NCI-H1694 treated with DMSO at 0.1 percent for 48 hours (cell line): ENCODE measurements around the gene SLCO3A1.

ENCODE experiments used
- DNase-seq: peaks from one replicate; lab custom pipeline; 2025; lab: John Stamatoyannopoulos, UW

The SLCO3A1 gene

DNA sequence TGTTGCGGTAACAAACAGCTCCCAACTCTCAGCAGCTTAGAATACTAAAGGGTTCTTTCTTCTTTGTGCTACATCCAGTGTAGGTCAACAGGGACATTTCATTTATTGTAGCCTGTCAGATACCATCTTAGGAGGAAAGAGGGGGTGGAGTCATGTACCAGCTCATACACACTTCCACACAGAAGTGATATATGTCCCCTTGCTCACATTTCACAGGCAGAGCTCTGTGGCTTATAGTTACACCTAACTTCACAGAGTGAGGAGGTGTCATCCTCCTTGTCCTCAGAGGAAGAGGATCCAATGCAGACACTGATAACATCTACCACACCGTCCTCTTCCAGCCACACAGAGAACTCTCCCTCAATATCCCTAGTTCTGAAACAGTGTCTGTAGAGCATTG is 247.2 kb downstream of the SLCO3A1 start:
- no peak for DNase-seq

DNA sequence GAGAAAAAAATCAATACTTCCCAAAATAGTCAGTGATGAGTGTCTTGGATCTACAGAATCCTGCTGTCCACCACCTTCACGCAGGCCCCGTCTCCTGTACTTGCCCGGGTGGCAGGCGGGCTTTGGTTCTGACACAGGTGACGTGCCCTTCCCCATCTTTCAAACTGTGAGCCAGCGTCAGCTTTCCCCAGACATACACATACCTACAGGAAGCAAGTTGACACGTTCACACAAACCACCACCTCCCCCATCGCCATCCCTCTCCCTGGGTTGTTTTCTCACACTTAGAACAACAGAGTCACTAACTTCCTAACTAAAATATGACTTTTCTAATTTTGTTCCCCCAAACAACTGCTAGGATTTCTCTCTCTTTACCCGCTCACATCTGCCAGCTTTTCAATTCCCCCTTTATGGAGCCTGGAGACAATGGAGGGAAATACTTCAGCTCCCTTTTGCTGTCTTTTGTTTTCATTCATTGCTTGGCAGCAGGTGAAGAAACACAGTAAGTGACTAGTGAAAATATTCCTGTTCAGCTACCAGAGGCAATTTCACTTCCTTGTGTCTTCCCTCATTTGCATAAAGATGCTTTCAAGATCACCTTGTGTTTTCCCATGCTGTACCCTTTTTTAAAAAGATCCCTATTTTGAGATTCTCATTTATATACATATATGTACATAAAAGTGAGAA is 248.3 kb downstream of the SLCO3A1 start:
- no peak for DNase-seq

DNA sequence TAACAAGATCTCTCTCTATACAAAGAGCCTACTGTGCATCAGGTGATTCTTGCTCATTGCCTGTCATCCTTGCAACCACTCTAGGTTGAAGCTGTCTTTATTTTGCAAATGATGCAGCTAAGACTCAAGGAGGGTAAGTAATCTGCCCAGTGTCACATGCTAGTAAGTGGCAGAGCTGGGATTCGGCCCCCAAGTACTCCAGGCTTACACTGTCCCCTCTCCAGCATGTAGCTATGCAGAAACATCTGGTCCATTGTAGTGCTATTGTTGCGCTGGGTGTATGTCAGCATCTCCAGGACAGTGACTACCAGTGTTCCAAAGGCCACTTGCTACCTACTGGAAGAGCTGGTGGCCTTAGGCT is 248.9 kb downstream of the SLCO3A1 start:
- no peak for DNase-seq

DNA sequence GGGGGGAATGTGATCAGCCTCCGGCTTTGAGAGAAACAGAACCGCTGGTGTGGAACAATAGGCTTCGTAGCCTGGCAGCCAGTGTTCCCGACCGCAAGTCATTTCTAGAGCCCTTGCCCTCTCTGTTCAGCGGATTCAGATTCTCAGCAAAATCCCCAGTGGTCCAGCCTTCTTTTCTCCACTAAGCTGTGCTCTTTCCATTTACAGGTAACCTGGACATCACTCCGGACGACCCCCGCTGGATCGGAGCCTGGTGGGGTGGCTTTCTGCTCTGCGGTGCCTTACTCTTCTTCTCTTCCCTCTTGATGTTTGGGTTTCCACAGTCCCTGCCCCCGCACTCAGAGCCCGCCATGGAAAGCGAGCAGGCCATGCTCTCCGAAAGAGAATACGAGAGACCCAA is 250.6 kb downstream of the SLCO3A1 start:
- no peak for DNase-seq

DNA sequence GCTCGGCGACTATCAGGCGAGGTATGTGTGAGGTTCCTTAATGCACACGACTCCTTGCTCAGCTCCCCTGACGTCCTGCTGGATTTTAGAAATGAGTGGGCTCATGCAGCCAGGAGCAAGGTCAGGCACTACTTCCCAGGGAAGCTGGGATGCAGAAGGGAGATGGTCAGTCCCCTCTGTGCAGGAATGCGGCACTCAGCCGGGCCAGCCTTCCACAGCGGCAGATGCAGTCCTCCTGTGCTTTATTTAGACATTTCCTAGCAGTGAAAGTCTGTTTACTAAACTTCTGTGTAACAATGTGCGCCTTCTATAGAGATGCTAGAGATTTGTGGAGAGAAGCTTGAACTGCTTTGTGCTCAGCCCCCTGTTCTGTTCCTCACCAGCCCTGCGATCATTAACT is 252.1 kb downstream of the SLCO3A1 start:
- no peak for DNase-seq

DNA sequence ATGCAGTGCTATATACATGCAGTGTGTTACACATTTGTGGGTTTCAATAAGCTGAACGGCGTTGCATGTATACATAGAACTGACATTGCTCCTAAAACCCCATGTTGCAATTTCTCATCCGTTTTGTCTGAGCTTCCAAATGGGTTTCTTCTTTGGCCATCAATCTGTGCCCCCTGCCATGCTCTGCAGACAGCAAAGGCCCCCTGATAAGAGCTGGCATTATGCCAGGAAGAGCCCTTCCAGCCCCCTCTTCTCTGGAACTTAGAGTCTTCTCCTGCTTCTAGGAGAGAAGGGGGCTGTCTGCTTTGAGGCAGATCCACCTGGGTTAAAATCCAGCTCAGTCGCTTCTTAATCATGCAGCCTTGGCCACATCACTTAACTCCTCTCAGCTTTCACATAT is 254.0 kb downstream of the SLCO3A1 start:
- no peak for DNase-seq

DNA sequence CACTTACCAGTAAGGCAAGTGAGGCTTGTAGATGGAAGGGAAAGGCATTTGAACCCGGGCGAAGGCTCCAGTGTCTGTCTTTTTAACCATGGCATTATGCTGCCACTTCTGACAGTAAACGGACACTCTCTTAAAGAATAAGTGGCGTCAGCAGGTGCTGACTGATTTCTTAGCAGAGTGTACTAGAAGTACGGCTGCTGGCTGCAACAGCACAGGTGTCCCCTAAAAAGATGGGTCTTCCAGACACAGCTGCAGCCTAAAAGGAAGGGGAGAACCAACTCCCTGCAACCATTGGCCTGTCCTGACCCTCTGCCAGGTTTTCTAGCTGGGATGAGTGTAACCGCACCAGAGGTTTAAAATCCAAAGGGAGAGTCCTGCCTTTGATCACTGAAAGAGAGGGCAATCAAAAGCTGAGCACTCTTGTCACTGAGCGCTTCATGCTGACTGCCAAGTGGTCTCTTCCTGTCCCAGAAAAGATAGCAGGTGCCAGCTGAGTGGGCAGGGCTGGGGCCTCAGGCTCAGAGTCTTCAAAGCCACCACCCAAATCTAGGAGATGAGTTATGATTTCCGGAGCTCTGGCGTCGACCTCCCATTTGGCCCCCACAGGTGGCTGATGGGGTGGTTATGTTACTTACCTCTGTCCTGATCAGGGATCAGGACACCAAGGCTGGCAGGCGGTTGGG is 255.8 kb downstream of the SLCO3A1 start:
- DNase-seq = no peak

DNA sequence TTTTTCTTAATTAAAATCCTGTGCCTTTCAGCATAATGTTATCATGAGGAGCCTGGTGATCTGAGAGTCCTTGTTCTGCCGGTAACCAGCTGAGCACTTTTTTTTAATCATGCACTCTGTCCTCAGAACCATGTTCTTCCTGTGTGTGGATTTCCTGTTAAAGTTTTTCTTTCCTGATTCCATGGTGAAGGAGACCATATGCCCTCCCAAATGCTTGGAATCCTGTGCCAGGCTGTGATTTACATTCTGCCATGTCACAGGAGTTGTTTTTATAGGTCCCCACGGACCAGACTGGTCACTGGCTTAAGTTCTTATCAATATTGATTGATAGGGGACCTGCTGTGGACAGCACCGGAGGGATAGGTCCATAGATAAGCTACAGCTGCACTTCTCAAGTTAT is 257.8 kb downstream of the SLCO3A1 start:
- no peak for DNase-seq

DNA sequence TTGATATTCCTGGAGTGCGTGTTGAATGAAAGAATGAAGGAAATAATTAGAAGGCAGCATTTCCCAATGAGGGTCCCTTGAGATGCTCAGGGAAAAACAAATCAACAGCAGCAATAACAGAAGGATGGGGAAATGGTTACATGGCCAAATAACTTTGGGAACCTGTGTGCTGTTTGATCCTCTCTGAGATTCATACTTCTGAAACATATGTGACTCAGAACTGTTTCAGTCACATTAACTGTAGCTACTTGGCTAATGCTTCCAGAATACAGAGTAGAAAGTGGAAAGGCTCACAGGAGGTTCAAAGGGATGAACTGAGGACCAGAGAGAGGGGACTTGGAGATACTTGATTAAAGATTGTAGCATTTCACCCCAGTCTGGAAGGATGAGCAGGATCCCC is 258.2 kb downstream of the SLCO3A1 start:
- no peak for DNase-seq

DNA sequence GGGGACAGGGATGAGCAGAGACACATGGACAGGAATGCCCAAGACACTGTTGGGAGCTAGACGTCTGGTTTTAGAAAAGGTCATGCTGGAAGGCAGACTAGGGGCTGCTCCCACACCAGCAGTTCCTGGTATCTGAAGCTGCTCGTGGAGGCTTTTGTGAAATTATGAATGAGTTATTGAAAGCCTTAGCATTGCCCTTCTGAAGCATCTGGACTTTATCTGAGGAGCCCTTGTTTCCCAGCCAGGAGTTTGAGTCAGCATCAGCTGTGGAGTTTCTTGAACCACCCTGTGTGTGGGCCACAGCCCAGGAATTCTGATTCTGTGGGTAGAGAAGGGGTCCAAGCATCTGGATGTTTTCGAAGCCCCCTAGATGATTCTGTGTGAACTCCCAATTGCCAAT is 258.7 kb downstream of the SLCO3A1 start:
- DNase-seq = no peak

DNA sequence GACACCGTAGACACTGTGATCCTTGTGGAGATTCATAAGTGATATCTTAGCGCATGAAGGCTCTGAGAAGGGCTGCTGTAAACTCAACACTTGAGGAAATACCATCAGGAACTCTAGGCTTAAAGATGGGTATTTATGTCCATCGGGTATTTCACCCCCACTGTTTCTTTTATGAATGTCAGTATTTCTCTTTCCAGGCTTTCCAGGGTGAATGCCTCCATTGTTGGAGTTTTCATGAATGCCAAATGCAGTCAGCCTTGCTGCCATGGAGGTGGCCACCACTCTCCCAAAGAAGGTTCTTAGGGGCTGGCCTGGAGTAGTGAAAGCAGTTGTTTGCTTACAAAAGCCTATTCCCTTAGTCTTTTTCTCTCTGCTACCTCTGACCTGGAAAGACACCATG is 259.2 kb downstream of the SLCO3A1 start:
- no peak for DNase-seq

DNA sequence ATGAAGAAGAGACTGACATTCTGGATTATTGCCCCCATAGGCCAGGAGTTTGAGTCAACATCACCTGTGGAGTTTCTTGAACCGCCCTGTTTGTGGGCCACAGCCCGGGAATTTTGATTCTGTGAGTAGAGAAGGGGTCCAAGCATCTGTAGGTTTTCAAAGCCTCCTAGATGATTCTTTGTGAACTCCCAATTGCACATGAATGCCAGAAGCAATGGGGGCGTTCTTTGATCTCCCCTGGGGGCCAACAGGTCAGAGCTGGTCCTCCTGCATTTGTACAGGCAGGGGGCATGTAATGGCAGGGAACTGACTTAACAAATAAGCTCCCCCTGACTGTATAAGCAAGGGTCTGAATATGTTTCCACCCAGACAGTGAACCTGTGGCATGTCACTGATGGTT is 260.3 kb downstream of the SLCO3A1 start:
- no peak for DNase-seq

DNA sequence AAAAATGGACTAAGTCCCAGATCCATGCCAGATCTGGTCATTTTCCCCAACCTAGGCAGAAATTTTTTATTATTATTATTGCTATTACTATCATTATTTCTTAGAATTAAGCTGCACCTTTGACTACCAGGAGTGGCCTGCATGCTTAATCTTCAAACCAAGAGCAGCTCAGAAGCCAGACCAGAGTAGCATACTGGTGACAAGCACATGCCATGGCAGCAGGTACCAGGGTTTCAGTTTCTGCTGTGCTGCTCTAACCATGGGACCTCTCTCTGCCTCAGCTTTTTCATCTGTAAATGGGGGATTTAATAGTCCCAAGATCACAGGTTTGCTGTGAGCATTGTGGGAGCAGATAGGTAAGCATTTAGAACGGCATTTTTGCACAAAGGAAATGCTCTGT is 262.3 kb downstream of the SLCO3A1 start:
- DNase-seq = no peak

DNA sequence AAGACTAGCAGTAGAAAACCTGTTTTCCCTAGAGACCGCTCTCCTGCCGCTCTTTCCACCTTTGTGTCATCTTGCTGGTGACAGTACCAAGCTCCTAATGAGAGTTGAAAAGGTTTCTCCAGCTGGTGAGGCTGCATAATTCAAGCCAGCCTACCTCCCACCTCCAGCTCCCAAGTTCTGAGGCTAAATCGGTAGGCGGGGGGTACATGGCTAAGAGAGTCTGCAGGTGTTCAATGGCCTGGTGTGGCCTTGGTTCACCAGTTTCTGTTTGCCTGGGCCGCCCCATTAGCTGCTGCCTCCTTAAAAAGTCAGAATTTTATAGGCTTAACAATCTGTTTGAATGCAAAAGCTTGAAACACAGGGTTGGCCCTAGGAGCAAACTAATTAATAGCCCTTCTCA is 262.8 kb downstream of the SLCO3A1 start:
- no peak for DNase-seq

DNA sequence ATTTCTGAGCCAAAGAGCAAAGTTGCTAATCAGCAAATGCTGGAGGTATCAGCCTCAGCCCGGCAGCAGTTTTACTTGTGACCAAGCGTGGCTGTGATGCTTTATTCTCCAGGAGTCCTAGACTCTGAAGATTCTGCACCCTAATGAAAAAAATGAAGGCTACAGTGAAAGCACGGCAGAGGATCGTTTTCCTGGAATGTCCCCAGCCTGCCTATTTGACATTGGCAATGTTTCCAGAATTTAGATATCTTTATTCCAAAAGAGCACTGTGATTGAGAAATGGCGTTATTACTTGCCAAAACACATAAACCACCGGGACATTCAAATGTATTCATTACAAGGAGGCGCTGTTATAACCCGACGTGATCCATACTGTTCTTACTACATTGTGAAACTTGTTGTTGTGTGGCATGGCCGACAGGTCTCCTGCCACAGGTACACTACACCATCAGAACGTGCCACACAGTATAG is 263.8 kb downstream of the SLCO3A1 start:
- DNase-seq = no peak

DNA sequence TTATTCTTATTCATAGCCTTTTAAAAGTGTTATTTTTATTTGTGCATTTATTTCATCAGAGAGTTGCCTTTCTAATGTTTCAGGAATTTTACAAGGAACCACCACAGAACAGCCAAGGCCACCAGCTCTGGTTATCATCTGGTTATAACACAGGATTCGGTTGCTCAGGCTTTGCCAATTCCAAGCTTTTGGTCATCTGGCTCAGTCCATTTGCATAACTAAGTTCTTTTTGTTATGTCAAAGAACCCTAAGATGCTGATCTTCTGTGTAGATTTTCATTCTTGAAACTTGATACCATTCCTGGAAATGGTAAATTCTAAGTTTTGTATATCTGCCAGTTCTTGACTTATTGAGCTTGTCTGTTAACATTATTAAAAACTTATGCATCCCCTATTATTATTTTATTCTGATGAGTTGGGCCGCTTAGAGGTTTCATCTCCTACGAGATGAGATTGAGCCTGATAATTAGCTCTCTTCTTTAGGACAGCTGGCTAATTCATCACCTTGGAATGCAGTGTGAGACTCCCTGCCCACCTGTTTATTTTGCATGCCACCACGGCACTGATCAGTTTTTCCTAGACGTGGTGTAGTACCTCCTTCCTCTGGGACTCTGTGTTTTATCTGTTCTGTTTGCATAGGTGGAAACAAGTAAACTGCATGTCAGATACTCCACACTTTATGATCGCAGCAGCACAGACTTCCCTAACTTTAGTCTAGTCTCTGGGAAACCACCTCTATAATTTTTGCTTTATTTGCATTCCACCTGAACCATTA is 264.8 kb downstream of the SLCO3A1 start:
- no peak for DNase-seq

DNA sequence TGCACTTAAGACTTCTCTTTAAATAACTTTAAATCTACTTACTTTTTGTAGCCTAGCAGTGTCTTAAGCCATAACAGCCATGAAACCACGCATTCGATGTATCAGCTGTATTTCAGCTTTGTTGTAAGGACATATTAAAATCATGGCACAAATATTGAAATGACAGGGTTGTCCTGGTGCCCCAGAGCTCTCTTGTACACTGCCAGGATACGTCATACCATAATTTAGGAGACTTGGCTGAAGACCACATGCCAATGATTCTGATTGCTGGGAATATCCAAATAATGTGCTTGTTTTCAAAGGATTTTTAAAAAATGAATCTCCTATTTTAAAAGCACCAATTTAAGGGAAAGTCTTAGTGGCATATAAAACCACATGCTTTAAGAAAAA is 265.4 kb downstream of the SLCO3A1 start:
- no peak for DNase-seq

DNA sequence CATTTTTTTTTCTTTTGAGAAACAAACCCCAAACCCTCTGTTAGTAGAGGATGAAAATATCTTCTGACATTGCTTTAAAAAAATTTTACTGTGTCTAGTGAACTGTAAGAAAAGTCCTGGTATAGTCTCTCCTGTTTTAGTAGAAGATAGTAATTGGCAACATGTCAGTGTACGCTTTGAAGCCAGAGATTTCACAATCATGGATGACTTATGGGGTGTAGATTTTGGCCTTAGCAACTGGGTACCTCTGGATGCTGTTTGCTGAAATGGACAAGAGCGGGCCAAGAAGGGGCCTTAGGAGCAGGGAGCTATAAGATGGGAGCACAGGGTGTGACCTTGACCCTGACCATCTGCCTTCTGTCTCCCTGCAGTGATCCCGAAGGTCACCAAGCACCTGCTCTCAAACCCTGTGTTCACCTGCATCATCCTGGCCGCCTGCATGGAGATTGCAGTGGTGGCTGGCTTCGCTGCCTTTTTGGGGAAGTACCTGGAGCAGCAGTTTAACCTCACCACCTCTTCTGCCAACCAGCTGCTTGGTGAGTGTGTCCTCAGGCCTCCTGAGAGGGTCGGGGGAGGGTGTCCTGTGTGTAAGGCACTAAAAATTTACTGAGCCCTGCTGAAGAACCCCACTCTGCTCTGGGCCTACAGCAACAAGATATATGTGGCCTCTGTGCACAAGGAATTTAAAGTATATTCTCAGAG is 266.7 kb downstream of the SLCO3A1 start:
- no peak for DNase-seq

DNA sequence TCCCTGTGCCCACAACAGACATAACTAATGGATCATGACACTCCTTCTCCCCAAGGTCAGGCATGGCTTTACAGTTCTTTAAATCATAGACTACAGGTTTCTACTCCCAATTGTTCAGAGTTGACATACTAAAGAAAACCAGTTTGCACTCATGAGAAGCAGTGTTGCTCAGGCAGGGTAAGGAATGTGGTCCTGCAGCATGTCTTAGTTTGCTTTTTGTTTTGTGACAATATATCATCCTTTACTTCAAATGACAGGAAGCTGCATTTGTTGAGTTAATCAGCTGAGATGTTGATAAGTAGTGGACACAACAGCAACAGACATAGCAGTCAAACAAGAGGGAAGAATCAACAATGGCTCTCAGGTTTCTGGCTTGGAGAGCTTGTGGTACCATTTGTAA is 267.5 kb downstream of the SLCO3A1 start:
- DNase-seq = no peak

DNA sequence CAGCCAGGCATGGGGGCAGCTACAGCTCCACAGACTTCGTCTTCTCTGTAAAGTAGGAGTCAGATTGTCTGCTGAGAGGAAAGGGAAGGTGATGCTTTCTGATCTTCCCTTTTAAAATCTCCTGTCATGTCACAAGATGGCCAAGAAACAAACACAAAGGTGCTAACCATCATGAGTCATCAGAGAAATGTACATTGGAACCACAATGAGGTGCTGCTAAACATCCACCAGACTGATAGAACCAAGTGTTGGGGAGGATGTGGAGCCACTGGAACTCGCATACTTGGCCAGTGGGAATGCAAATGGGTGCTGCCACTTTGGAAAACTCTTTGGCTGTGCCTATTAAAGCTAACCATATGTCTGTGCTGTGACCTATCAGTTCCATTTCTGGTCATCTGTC is 268.8 kb downstream of the SLCO3A1 start:
- no peak for DNase-seq

DNA sequence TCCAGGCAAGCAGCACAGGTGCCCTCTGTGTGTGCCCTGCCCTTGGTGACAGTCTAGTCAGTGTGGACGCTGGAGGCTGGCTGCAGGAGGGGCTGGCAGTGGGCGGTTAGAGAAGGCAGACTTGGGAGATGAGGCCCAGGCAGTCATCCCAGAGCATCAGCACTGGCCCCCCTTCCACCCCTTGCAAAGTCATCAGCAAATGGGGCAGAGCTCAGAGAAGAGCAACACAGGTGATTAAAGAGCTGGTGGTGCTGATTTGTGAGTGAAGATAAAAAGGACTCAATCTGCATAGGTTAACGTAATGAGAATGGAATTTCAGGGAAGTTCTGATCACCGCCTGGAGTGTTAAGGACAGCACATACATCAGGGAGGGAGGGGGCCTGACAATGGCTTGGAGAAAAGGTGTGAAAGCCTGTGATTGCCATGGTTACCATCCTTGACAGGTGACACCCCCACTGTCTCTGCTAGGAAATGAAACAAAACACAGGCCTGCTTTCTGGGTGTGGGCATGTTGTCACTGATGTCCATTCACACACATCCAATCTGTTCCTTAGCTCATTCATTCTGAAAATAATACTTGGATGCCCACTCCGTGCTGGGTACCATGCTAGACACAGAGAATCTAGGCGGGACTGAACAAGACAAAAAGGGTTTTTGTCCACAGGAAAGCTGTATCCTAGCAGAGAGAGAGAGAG is 270.6 kb downstream of the SLCO3A1 start:
- no peak for DNase-seq

DNA sequence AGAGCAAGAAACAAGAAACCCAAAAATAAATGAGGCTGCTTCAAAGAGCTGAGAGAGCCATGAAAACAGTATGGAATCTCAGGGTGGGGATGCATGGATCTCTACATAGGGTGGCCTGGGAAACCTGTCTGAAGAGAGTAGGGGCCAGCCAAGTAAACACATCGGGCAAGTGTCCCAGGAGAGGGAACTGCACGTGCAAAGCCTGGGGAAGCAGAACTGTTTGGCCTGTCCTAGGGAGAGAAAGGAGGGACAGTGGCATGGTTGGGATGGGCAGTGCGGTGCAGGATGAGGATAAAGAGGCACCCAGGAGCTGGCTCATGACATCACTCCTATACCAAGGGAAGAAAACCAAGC is 271.1 kb downstream of the SLCO3A1 start:
- DNase-seq = no peak
